GM10266 (cell line): ENCODE data around the gene PLAC9.

Experiments
- DNase-seq: peaks from one replicate; pipeline ENCODE4 v3.0.0; 2012; ENCODE audit errors: extremely low spot score
- TF ChIP-seq, protein P1 (sequence below): IDR thresholded peaks from 2 replicates; pipeline ENCODE4 v1.5.1; 2012; ENCODE audit warnings: mild to moderate bottlenecking, low read depth; ENCODE audit not compliant: control insufficient read depth, insufficient read depth; ENCODE audit errors: missing control alignments

Gene PLAC9

DNA sequence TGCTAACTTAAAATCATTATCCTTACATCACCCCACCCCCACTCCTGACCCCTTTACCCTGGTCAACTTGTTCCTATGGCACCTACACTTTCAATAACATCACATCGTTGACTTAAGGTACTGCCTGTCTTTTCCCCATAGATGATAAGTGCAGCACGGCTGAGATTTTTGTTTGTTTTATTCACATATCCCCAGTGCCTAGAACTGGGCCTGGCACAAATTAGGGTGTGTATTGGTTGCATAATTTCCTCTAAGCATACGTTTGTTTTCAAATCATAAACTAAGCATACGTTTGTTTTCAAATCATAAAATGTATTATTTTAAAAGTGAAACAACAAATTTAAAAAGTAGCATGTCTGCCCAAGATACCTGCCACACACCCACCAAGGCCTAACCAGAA lies 37.5 kb downstream of the PLAC9 start:
- no peak for DNase-seq
- TF ChIP-seq, protein P1, sequence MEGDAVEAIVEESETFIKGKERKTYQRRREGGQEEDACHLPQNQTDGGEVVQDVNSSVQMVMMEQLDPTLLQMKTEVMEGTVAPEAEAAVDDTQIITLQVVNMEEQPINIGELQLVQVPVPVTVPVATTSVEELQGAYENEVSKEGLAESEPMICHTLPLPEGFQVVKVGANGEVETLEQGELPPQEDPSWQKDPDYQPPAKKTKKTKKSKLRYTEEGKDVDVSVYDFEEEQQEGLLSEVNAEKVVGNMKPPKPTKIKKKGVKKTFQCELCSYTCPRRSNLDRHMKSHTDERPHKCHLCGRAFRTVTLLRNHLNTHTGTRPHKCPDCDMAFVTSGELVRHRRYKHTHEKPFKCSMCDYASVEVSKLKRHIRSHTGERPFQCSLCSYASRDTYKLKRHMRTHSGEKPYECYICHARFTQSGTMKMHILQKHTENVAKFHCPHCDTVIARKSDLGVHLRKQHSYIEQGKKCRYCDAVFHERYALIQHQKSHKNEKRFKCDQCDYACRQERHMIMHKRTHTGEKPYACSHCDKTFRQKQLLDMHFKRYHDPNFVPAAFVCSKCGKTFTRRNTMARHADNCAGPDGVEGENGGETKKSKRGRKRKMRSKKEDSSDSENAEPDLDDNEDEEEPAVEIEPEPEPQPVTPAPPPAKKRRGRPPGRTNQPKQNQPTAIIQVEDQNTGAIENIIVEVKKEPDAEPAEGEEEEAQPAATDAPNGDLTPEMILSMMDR: no peak

DNA sequence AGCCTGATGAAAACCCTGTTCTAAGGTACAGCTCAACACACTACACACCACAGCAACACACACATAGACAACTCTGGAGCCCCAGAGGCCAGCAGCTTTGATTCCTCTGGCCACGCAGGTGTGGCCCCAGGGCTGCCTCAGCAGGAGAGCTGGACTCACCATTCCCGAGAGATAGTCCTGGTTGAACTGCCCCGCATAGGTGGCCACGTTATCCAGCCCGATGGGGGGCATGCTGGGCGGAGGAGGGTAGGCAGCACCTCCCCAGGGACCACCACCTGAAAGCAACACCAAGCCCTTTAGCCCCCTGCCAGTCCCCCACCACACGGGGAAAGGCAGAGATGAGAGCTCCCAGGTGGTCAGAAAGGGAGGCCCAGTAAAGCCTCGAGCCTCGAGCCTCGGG lies 38.1 kb downstream of the PLAC9 start:
- TF ChIP-seq, protein P1: no peak
- no peak for DNase-seq

DNA sequence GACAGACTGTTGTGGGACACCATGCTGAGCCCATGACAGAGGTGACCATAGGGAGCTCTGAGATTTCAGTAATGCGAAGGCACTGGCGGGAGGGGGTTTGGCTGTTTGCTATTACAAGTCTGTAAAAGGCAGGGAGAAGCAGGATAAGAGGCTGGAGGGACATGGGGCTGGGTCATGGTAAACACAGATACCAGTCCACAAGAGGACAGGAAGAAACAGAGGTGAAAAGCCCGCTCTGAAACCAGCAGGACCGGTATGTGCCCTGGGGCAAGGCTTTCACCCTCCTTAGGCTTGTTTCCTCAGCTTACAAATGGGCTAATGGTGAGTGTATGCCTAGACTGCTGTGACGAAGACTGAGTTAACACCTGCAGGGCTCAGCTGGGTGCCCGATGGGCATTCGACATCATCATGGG lies 38.7 kb downstream of the PLAC9 start:
- no peak for DNase-seq
- TF ChIP-seq, protein P1: no peak

DNA sequence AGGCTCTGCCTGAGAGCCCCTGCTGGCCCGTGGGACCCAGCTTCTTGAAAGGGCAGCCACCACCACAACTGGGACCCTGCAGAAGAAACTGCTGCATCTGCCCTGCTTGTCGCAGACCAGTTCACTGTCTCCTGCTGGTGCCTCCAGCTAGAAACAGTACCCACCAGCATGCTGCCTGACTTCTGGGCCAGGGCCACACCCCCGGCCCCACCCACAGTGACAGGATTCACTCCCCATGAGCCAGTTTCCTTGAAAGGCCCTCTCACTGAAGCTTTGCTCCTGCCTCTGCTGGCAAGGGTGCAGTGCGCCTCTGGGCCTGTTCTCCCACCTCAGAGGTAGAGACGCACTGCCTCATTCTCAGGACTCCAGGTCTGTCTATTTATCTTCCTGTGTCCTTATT lies 40.4 kb downstream of the PLAC9 start:
- DNase-seq: no peak
- TF ChIP-seq, protein P1: no peak

DNA sequence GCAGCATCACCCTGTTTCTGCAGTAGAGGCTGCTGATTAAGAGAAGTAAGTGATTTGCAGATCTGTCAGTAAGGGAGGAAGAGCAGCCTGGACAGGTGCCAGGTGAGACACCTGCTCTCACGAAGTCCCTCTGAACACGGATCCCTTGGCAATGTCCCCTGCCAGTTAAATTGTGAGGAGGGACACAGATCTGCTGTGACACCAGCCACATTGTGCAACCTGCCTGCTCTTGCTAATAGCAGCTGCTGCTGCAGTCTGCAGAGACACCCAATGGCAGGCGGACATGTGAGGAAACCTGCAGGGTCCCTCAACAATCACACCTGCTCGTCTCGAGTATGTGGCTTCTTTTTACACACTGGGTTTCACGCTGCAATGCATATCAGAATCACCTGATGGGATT lies 40.9 kb downstream of the PLAC9 start:
- DNase-seq: no peak
- TF ChIP-seq, protein P1: no peak

DNA sequence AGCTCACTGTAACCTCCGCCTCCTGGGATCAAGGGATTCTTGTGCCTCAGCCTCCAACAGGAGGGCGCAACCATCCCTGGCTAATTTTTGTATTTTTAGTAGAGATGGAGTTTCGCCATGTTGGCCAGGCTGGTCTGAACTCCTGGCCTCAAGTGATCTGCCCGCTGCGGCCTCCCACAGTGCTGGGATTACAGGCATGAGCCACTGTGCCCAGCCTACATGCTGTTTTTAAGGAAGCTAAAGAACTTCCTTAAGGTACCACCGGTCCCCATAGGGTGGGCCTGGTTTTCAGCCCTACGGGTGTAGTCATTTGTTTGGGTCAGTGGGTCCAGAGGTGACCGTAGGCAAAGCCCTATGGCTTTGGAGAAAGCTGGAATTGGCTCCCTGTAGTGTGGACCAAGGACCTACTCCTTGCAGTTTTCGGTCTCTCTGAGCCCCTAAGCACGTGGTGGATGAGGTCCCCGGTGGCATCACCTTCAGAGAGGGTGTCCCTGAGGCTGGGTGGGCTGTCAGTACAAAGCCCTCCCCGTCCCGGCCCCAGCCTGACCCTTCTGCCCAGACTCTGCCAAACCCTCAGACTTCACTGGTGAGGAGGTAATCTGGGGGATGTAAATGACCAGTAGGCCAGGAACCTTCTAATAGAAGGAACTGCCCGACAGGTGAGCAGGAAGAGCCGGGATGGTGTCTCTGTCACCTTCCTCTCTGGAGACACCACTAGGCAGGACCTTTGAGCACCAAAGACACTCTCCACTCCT lies 42.3 kb downstream of the PLAC9 start:
- no peak for DNase-seq
- TF ChIP-seq, protein P1: no peak

DNA sequence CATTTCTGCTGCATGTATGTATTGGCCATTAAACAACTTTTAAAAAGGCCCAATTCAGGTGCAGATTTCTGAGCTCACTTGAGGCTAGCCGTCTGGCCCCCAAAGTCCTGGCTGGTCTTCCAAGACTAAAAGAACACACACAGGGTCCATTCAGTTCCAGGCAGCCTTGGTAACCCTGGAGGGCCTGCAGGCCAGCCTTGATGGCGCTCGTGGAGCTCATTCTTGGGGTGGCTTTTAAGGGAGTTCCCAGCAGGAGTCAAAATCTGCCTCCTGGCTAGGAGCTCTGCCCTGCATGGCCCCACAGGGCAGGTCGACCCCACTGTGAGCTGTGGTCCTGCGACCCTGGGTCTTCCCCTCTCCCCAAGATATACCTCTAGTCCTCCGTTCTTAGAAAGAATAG lies 44.0 kb downstream of the PLAC9 start:
- TF ChIP-seq, protein P1: no peak
- no peak for DNase-seq
